ENCODE data around the gene RRH.

The RRH gene

DNA sequence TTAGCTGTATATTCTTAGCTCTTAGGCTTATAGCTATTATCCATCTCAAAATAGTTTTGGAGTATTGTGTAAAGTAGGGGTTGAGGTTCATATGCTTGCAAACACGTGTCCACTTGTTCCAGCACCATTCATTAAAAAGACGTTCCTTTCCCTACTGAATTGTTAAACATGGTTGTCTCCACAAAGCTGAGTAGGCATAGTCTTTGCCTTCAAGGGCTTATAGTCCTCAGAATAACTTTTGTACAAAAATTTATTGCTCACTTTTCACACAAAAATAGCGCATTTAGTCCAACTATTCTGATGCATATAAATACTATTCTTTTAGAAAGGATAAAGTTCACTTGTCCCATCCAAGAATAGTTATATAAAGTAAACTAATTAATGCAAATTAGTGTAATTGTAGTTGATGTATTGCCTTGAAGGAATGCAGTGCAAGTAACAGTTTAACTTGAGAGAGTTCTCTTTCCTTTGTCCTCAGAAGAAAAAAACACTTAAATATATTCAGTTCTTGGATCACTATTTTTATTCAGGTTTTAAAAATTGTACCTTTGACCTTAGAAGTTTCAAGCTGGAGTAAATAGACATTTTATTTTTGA, 34.2 kb downstream of the RRH start:
- no peak for DNase-seq (ENCODE audit: low read depth)
- TF ChIP-seq, protein P1, sequence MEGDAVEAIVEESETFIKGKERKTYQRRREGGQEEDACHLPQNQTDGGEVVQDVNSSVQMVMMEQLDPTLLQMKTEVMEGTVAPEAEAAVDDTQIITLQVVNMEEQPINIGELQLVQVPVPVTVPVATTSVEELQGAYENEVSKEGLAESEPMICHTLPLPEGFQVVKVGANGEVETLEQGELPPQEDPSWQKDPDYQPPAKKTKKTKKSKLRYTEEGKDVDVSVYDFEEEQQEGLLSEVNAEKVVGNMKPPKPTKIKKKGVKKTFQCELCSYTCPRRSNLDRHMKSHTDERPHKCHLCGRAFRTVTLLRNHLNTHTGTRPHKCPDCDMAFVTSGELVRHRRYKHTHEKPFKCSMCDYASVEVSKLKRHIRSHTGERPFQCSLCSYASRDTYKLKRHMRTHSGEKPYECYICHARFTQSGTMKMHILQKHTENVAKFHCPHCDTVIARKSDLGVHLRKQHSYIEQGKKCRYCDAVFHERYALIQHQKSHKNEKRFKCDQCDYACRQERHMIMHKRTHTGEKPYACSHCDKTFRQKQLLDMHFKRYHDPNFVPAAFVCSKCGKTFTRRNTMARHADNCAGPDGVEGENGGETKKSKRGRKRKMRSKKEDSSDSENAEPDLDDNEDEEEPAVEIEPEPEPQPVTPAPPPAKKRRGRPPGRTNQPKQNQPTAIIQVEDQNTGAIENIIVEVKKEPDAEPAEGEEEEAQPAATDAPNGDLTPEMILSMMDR (IDR thresholded peaks at IDR 0.05; ENCODE audit: control insufficient read depth, extremely low read depth, insufficient read depth) = no peak
- H3K4me3 ChIP-seq (ENCODE audit: low read depth, low read length) = no peak overlapping the region

DNA sequence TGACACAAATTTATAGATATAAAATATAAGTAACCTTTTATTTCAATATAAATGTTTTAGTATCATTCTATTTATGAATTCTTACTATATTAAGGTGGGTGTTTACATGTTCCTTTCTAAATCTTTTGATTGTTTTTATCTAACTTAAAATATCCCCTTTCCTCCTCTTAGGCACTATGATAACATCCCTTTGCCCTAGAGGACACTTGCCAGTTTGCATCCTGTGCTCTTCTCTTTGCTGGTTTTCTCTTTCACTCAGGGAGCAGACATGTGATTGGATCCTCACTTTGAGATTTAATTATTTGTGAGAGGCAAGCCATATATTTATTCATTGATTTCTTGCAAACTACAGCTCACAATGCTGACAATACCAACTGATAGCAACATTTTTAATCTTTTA, 36.4 kb downstream of the RRH start:
- DNase-seq (ENCODE audit: low read depth) = no peak
- H3K4me3 ChIP-seq (ENCODE audit: low read depth, low read length) = no peak overlapping the region
- TF ChIP-seq, protein P1 (IDR thresholded peaks at IDR 0.05; ENCODE audit: control insufficient read depth, extremely low read depth, insufficient read depth) = no peak

DNA sequence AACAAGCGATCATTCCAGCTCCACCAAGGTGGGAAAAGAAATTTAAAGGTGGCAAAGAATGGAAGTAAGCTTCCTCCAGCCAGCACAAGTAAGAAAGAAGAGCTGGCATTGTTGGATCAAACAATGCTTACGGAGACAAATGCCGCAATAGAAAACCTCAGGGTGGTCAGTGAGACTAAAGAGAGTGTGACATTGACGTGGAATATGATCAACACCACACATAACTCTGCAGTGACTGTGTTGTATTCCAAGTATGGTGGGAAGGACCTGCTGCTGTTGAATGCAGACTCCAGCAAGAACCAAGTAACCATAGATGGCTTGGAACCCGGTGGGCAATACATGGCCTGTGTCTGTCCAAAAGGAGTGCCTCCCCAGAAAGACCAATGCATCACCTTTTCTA, 42.3 kb downstream of the RRH start:
- DNase-seq (ENCODE audit: low read depth) = no peak
- H3K4me3 ChIP-seq (ENCODE audit: low read depth, low read length) = no peak overlapping the region
- TF ChIP-seq, protein P1 (IDR thresholded peaks at IDR 0.05; ENCODE audit: control insufficient read depth, extremely low read depth, insufficient read depth) = no peak

DNA sequence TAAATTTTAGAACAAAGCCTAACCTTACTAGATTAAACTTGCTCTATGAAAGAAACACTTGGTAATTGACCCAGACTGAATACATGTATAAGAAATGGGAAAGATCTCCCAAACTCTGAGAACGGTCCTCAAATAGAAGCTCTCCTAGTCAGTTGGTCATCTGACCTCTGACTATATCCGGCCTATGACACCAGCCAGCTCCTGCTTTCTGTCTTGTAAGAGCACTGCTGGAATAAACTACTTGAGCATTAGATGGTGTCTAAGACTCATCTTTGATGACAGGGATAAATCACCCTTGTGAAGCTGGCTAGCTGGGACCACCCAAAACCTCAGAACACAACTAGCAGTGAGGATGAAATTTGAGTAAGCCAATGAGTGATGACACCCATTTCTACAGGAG, 44.3 kb downstream of the RRH start:
- no peak for DNase-seq (ENCODE audit: low read depth)
- TF ChIP-seq, protein P1 (IDR thresholded peaks at IDR 0.05; ENCODE audit: control insufficient read depth, extremely low read depth, insufficient read depth) = no peak
- no peak overlapping the region for H3K4me3 ChIP-seq (ENCODE audit: low read depth, low read length)

DNA sequence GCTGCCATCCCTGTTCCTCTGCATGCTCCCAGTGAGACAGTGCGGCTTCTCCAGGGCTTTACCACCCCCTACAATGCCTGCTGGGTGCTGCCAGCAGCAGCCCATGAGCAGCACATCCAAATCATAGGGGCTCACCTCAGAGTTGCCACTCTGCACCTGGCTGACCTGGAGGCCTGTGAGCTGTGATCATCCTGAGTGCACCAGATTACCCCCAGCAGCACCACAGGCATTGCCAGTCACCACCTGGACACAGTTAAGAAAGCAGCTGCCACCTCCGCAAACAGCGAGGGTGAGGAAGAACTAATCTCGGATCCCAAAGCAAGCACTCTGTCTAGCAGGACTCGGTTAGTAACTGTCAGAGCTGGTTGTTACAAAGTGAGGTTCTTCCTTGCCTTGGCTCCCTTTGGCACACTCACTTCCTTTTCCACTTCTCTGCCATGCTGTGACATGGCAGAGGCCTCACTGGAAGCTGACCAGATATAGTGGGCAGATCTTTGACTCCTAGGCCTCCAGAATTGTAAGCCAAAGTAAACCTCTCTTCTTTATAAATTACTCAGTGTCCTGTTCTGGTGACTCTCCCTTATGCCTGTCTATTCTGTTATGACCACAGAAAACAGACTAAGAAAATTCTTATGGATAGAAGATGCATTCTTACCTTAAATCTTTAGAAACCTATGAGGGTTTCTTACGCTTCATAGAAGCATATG, 45.3 kb downstream of the RRH start:
- DNase-seq (ENCODE audit: low read depth) = no peak
- TF ChIP-seq, protein P1 (IDR thresholded peaks at IDR 0.05; ENCODE audit: control insufficient read depth, extremely low read depth, insufficient read depth) = no peak; the same call in 1 of the 2 replicates
- no peak overlapping the region for H3K4me3 ChIP-seq (ENCODE audit: low read depth, low read length)

DNA sequence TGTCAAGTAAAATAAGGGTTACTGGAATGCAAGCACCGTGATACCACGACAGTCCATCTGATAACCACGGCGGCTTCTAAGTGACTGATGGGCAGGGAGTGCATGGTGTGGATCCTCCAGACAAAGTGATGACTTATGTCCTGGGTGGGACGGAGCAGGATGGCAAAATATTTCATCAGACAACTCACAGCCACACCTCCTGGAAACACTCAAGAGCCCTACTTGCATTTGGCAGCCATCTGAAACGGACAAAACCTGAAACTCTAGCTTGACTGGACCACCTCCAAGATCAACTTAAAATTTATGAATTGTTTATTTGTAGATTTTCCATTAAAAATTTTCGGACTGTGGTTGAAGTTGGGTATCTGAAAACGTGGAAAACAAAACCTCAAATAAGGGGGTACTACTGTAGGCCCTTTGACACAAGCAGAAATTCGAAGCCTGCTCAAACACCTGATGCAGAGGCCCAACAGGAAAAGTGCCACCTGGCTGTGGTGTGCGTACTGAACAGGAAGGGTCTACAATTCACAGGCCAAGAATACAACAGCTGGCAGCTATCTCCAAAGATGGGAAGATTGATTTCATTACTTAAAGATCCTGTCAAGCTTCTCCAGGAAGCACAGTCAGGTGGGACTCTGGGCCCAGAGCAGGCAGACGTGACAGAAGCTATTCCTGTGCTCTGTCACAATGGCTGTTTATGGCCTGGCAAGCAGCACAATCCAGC, 46.2 kb downstream of the RRH start:
- no peak overlapping the region for H3K4me3 ChIP-seq (ENCODE audit: low read depth, low read length)
- TF ChIP-seq, protein P1 (IDR thresholded peaks at IDR 0.05; ENCODE audit: control insufficient read depth, extremely low read depth, insufficient read depth) = peak; percentile 26; the same call in 1 of the 2 replicates
- DNase-seq (ENCODE audit: low read depth) = peak; percentile 93
